GM19193 (cell line): Measurements from ENCODE around the gene BRME1.

Experiments
- POLR2A ChIP-seq: IDR thresholded peaks from 4 replicates; pipeline ENCODE4 v1.6.1; 2011; ENCODE audit not compliant: insufficient read depth, insufficient read length; ENCODE audit errors: extremely low read depth

BRME1 gene

GRCh38 chr19:13905634-13906520 lies at the start of gene BRME1, which contains the start of gene CC2D1A:
TSS of gene BRME1 (minus strand) at chr19:13906117. CDS start at chr19:13904892, 1,225 bp downstream.
TSS of gene CC2D1A (plus strand) at chr19:13906201. CDS start at chr19:13906442, 241 bp downstream.
- peak; percentile 63 for TF ChIP-seq POLR2A

- TF ChIP-seq POLR2A: no peak
Observed at GRCh38 chr19:13954185-13954584, 48.3 kb upstream of the BRME1 start.

- TF ChIP-seq POLR2A: no peak
Observed at GRCh38 chr19:13952931-13953531, 47.1 kb upstream of the BRME1 start.

GRCh38 chr19:13952154-13952930 lies 46.4 kb upstream of the BRME1 start, which contains the start of gene DCAF15:
TSS of gene DCAF15 (plus strand) at chr19:13952509. CDS start at chr19:13952513, 4 bp downstream.
- peak; percentile 78 for TF ChIP-seq POLR2A

GRCh38 chr19:13951799-13952153 lies 45.9 kb upstream of the BRME1 start:
- no peak for TF ChIP-seq POLR2A

GRCh38 chr19:13951043-13951442 lies 45.1 kb upstream of the BRME1 start:
- no peak for TF ChIP-seq POLR2A

GRCh38 chr19:13946414-13946813 lies 40.5 kb upstream of the BRME1 start:
- no peak for TF ChIP-seq POLR2A

- TF ChIP-seq POLR2A: no peak
Observed at GRCh38 chr19:13942023-13942684, 36.2 kb upstream of the BRME1 start.

- no peak for TF ChIP-seq POLR2A
Observed at GRCh38 chr19:13938301-13939064, 32.6 kb upstream of the BRME1 start, which contains the start of gene PODNL1. TSS of gene PODNL1 (minus strand) at chr19:13938417. CDS start at chr19:13938181, 236 bp downstream.

- no peak for TF ChIP-seq POLR2A
Observed at GRCh38 chr19:13937479-13938300, 31.8 kb upstream of the BRME1 start.

GRCh38 chr19:13935765-13936510 lies 30.0 kb upstream of the BRME1 start:
- no peak for TF ChIP-seq POLR2A

- TF ChIP-seq POLR2A: no peak
Observed at GRCh38 chr19:13934785-13935109, 28.8 kb upstream of the BRME1 start.

- no peak for TF ChIP-seq POLR2A
Observed at GRCh38 chr19:13932911-13933393, 27.0 kb upstream of the BRME1 start.

GRCh38 chr19:13932149-13932637 lies 26.3 kb upstream of the BRME1 start:
- no peak for TF ChIP-seq POLR2A
